OCI-LY7 (cell line): ENCODE measurements around the gene CTDSP1.

Source experiments
- CTCF ChIP-seq: fragments of 200-600 bp; sonication (generic); conservative IDR thresholded peaks from 2 replicates; pipeline ENCODE4 v1.5.1; 2014; ENCODE audit warnings: mild to moderate bottlenecking, antibody characterized with exemption, low read length, moderate library complexity, mixed read lengths
- EZH2phosphoT487 ChIP-seq: fragments of 200-600 bp; sonication (generic); IDR thresholded peaks from 2 replicates; pipeline ENCODE4 v1.6.1; 2018; ENCODE audit warnings: low read depth, borderline replicate concordance, mild to moderate bottlenecking, mixed run types, antibody characterized with exemption, low read length, moderate library complexity, mixed read lengths

- TF ChIP-seq CTCF (no peak), EZH2phosphoT487 (no peak)
These were observed 8.5 kb upstream of the CTDSP1 start for GRCh38 chr2:218391202-218391601.
